GM12878 (cell line): ENCODE results near the gene ABCG4. TPM values are rescaled to one million over a fixed set of nuclear protein-coding genes. Genes with fewer than 3 reads are reported as not detected.

ENCODE experiments used
- ATAC-seq: fragments of 200-7000 bp; cut with Tn5 transposase; 3 replicates; pipeline ENCODE4 v1.9.1; 2020; ENCODE audit warnings: mild to moderate bottlenecking, moderate library complexity
- BruUV-seq: library from RNA; stranded (reverse); fragments of 400-500 nt; replicated peaks from 2 replicates; lab custom pipeline; 2021; lab: Mats Ljungman, UMichigan
- CTCF ChIA-PET: fragments of 300-600 bp; sonication (Branson Sonifier 250); formaldehyde crosslinking; extraction: SDS; loops from one replicate; lab custom pipeline; 2021; ENCODE audit warnings: inconsistent platforms; lab: Yijun Ruan, JAX
- POLR2A ChIA-PET: fragments of 350-600 bp; formaldehyde crosslinking; extraction: SDS; loops from one replicate; lab custom pipeline; 2021; ENCODE audit warnings: inconsistent platforms; lab: Charles Lee
- RAD21 ChIA-PET: fragments of 300-600 bp; sonication (Branson Sonifier 250); formaldehyde crosslinking; loops from one replicate; lab custom pipeline; 2023; ENCODE audit warnings: antibody characterized with exemption; ENCODE audit not compliant: unreplicated experiment; lab: Charles Lee
- SMC1A ChIA-PET: fragments of 300-600 bp; sonication (Branson Sonifier 250); formaldehyde crosslinking; loops from one replicate; lab custom pipeline; 2023; ENCODE audit not compliant: unreplicated experiment, uncharacterized antibody; lab: Charles Lee
- DNase-seq: peaks from one replicate; pipeline ENCODE4 v3.0.0-alpha.2; 2011; ENCODE audit warnings: low read depth, low spot score
- FAIRE-seq: peaks from 3 replicates; lab custom pipeline; 2011; peaks lifted over from hg19 to GRCh38; lab: Jason Lieb, UNC
- H2AFZ ChIP-seq: 2 replicates; pipeline ENCODE4 v1.6.0; 2011; ENCODE audit warnings: low read depth, low read length, control low read depth; ENCODE audit not compliant: control insufficient read depth
- H3K27ac ChIP-seq: 2 replicates; pipeline ENCODE4 v1.5.1; 2011; ENCODE audit warnings: control low read depth; ENCODE audit not compliant: control insufficient read depth, insufficient read depth
- H3K27me3 ChIP-seq, 2 experiments: replicated peaks in 1 of 2; 2 replicates each; pipeline versions ENCODE4 v1.6.0 to v1.6.1; 2011; ENCODE audit warnings: low read length in 1 of 2; ENCODE audit not compliant: control insufficient read depth in 2 of 2, insufficient read depth in 2 of 2
- H3K36me3 ChIP-seq, 2 experiments: 2 replicates each; pipeline ENCODE4 v1.5.1; 2011; ENCODE audit warnings: low read length in 1 of 2; ENCODE audit not compliant: control insufficient read depth in 2 of 2, insufficient read depth in 2 of 2
- H3K4me1 ChIP-seq: 2 replicates; pipeline ENCODE4 v1.6.1; 2011; ENCODE audit warnings: mild to moderate bottlenecking, low read length, moderate library complexity, mixed read lengths; ENCODE audit not compliant: control insufficient read depth, insufficient read depth
- H3K4me2 ChIP-seq: 2 replicates; pipeline ENCODE4 v1.6.0; 2011; ENCODE audit warnings: control low read depth; ENCODE audit not compliant: control insufficient read depth, insufficient read depth
- H3K4me3 ChIP-seq: fragments of 200-600 bp; sonication (generic); 2 replicates; pipeline ENCODE4 v1.5.1; 2016
- H3K79me2 ChIP-seq: 2 replicates; pipeline ENCODE4 v1.6.0; 2011; ENCODE audit warnings: low read length; ENCODE audit not compliant: control insufficient read depth, insufficient read depth
- H3K9ac ChIP-seq: 2 replicates; pipeline ENCODE4 v1.8.0; 2011; ENCODE audit warnings: low read length, control low read depth, mixed read lengths; ENCODE audit not compliant: control insufficient read depth, insufficient read depth
- H3K9me3 ChIP-seq: replicated peaks from 3 replicates; pipeline ENCODE4 v1.5.1; 2011; ENCODE audit warnings: mild to moderate bottlenecking, low read length; ENCODE audit not compliant: control insufficient read depth, insufficient read depth
- H4K20me1 ChIP-seq: 2 replicates; pipeline ENCODE4 v1.6.0; 2011; ENCODE audit not compliant: control insufficient read depth, insufficient read depth
- BCL11A ChIP-seq: IDR thresholded peaks from 2 replicates; pipeline ENCODE4 v1.6.1; 2011; ENCODE audit warnings: low read depth, low read length
- CUX1 ChIP-seq: IDR thresholded peaks from 2 replicates; pipeline ENCODE4 v1.6.1; 2012; ENCODE audit warnings: improper control_type of control experiment, low read depth, low read length; ENCODE audit not compliant: insufficient replicate concordance
- E2F8 ChIP-seq: fragments of 450-650 bp; IDR thresholded peaks from 2 replicates; pipeline ENCODE4 v1.6.1; 2018; ENCODE audit warnings: mild to moderate bottlenecking, low read depth, moderate library complexity; ENCODE audit not compliant: partially characterized antibody
- FOS ChIP-seq: IDR thresholded peaks from 3 replicates; pipeline ENCODE4 v1.6.1; 2011; ENCODE audit warnings: borderline replicate concordance; ENCODE audit not compliant: insufficient read length; ENCODE audit errors: extremely low read depth
- MAX ChIP-seq: IDR thresholded peaks from 2 replicates; pipeline ENCODE4 v1.6.1; 2012; ENCODE audit warnings: low read depth, low read length, improper control_type of control experiment
- NFYA ChIP-seq: IDR thresholded peaks from 2 replicates; pipeline ENCODE4 v1.6.1; 2011; ENCODE audit warnings: low read depth, mild to moderate bottlenecking, low read length, improper control_type of control experiment, borderline replicate concordance
- PAX5 ChIP-seq: IDR thresholded peaks from 2 replicates; pipeline ENCODE4 v1.6.1; 2011; ENCODE audit warnings: low read depth, low read length, borderline replicate concordance
- POLR2AphosphoS2 ChIP-seq: IDR thresholded peaks from 2 replicates; pipeline ENCODE4 v1.6.1; 2011; ENCODE audit warnings: low read depth, mild to moderate bottlenecking, low read length, improper control_type of control experiment, moderate library complexity
- POU2F2 ChIP-seq: IDR thresholded peaks from 3 replicates; pipeline ENCODE4 v1.6.1; 2011; ENCODE audit warnings: low read depth, mild to moderate bottlenecking, low read length, borderline replicate concordance
- RAD21 ChIP-seq: IDR thresholded peaks from 2 replicates; pipeline ENCODE4 v1.6.1; 2011; ENCODE audit warnings: mild to moderate bottlenecking, low read depth, low read length, moderate library complexity; ENCODE audit not compliant: insufficient read depth
- RAD51 ChIP-seq: fragments of 450-650 bp; IDR thresholded peaks from 2 replicates; pipeline ENCODE4 v1.6.1; 2016; ENCODE audit warnings: moderate library complexity, mild to moderate bottlenecking, inconsistent platforms
- STAT3 ChIP-seq: IDR thresholded peaks from 2 replicates; pipeline ENCODE4 v1.6.1; 2011; ENCODE audit warnings: low read depth, low read length, improper control_type of control experiment
- TCF7 ChIP-seq: IDR thresholded peaks from 2 replicates; pipeline ENCODE4 v1.6.1; 2014; ENCODE audit warnings: antibody characterized with exemption, borderline replicate concordance
- USF1 ChIP-seq: IDR thresholded peaks from 2 replicates; pipeline ENCODE4 v1.6.1; 2011; ENCODE audit warnings: borderline replicate concordance, low read depth, mild to moderate bottlenecking, moderate library complexity, mixed read lengths, low read length; ENCODE audit not compliant: insufficient read depth; ENCODE audit errors: extremely low read length
- YY1 ChIP-seq: IDR thresholded peaks from 2 replicates; pipeline ENCODE4 v1.6.1; 2011; ENCODE audit warnings: low read depth, mild to moderate bottlenecking, low read length
- WGBS: methylation state at CpG from one replicate; pipeline ENCODE4 v1.1.6; 2016; ENCODE audit warnings: low lambda C conversion rate; ENCODE audit not compliant: insufficient replicate concordance, insufficient coverage; ENCODE audit errors: missing lambda C conversion rate; 5-methylcytosine and 5-hydroxymethylcytosine counted together
- in situ Hi-C: fragments of 300-500 bp; cut with MboI; formaldehyde crosslinking; loops from 9 replicates; pipeline ENCODE4 v1.14.3; 2018; ENCODE audit warnings: mixed read lengths
- intact Hi-C: fragments of 100-400 bp; cut with micrococcal nuclease; formaldehyde crosslinking; loops from one replicate; pipeline ENCODE4 v1.14.2; 2022; ENCODE audit not compliant: unreplicated experiment
- polyA plus RNA-seq, 11 experiments: library from polyadenylated mRNA; depleted of rRNA in 4 of 11; unstranded in 6 of 11; stranded (reverse) in 5 of 11; fragments of >200 nt; fragmentation: Nextera tagmentation in 4 of 11; fragmentation: Illumina TruSeq in 1 of 11; extraction: Ambion mirVana in 4 of 11; extraction: Trizol in 1 of 11; gene quantifications; 1 replicate in 1 of 11; 2 replicates in 10 of 11; pipeline versions ENCODE4 v1.2.1 to v1.2.3, GENCODE V29; 2011 to 2016; ENCODE audit warnings: inconsistent platforms in 2 of 11, missing spikeins in 2 of 11, low read depth in 1 of 11
- total RNA-seq, 4 experiments: library from RNA; depleted of rRNA in 3 of 4; stranded (reverse); fragments of >200 nt in 3 of 4; fragmentation: Illumina TruSeq in 1 of 4; extraction: Trizol in 1 of 4; gene quantifications; 2 replicates each; pipeline versions ENCODE4 v1.2.1 to v1.2.3, GENCODE V29; 2013 to 2021

ABCG4 gene
- total and polyA plus RNA-seq, 10 of the 15 experiments (the other 5 are each of a cell fraction or from before 2014, with no cell fraction given), result not detected

GRCh38 chr11:119204066-119204465 lies 55.2 kb downstream of the ABCG4 start:
- no peaks in the 10 kb centered on the region for H3K36me3 ChIP-seq
- ChIA-PET CTCF (interaction anchor here (0.6 to 4.5 kb wide), 6 partner anchors 8 to 118 kb away, joined by 3 to 63 read pairs (median 24); partner anchors contain the start of gene NLRX1), SMC1A (interaction anchor here (0.7 to 4.0 kb wide), 7 partner anchors 8 to 137 kb away, joined by 3 to 42 read pairs (median 6); partner anchors contain the start of gene VPS11), RAD21 (interaction anchor here (1.8 to 3.6 kb wide), 2 partner anchors 58 to 79 kb away, joined by 6 to 44 read pairs; no protein-coding TSS in a partner anchor), POLR2A (interaction anchor here (0.5 to 1.7 kb wide), 3 partner anchors 57 to 187 kb away, joined by 3 to 7 read pairs (median 5); partner anchors contain the start of gene HINFP)
- DNase-seq (no peak), ATAC-seq (no peak), FAIRE-seq (no peak)
- H3K9ac ChIP-seq, result no peak overlapping the region
- 81% methylated on average over 9 of the region's 9 CpGs for WGBS
- no peak overlapping the region for H3K27ac ChIP-seq
- H3K4me3 ChIP-seq, result no peak overlapping the region
- no TSS peak for BruUV-seq
- in situ Hi-C loops (no loop called here), intact Hi-C loops (no loop called here)
- peaks cover 9% of the 10 kb centered on the region for H3K4me1 ChIP-seq
- H3K79me2 ChIP-seq, result peaks cover 29% of the 10 kb centered on the region
- H3K9me3 ChIP-seq, result no peaks in the 10 kb centered on the region; the same call in 2 of the 3 replicates
- H3K27me3 ChIP-seq, result no peaks in the 10 kb centered on the region
- H3K4me2 ChIP-seq, result no peak overlapping the region
- no peak overlapping the region for H2AFZ ChIP-seq
- no peaks in the 10 kb centered on the region for H4K20me1 ChIP-seq
- TF ChIP-seq POU2F2 (no peak), CUX1 (no peak), RAD21 (no peak), BCL11A (no peak), MAX (no peak), YY1 (no peak), STAT3 (no peak), USF1 (no peak), TCF7 (no peak), PAX5 (no peak), RAD51 (no peak), E2F8 (no peak), NFYA (no peak), POLR2AphosphoS2 (no peak), FOS (no peak)
